Activated CD4-positive, alpha-beta T cell treated with anti-CD3 and anti-CD28 coated beads, Interleukin-2, amount 50 U/mL, for 16 hours (primary cell): Measurements from ENCODE around the gene PMFBP1.

Experiments used
- DNase-seq: peaks from one replicate; pipeline ENCODE4 v3.0.0-alpha.2; 2020

The PMFBP1 gene

GRCh38 chr16:72129976-72130656 is 41.8 kb downstream of the PMFBP1 start:
- DNase-seq = no peak

GRCh38 chr16:72128701-72129100 is 43.3 kb downstream of the PMFBP1 start:
- DNase-seq = no peak

- DNase-seq = no peak
Observed at GRCh38 chr16:72126429-72126765, 45.6 kb downstream of the PMFBP1 start.

DNA sequence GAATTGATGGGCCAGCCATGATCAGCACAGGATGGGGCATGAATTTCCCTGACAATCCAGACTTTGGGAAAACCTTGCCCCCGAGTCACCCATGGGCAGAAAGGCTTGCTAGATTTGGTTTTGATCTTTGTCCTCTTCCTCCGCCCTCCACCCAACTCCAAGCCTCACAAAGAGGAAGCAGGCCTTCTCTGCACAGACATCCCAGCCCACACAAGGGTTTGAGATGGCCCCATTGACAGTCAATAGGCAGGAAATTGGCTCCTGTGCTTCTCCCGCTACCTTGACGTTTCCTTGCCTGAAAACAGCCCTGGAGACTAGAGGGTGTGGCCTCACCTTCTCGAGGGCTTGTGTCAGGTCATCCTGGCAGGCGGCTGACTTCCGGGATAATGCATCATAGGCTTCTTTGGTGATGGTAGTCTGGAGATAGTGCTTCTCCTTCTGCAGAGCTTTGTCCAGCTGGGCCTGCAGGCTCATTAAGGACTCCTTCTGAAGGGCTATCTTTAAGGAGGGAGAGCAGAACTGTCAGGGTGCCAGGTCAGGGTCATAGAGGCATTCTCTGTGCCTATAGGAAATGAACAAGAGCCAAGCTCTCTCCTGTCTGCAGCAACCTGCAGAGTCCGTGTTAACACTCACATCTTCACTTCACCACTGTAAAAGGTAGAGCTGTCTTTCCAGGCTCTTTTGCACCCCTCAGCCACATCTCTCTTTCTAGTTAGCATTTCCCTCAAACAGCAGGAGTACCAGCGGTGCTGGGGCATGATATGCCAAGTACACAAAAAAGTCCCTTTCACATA is 46.1 kb downstream of the PMFBP1 start:
- DNase-seq = no peak

DNA sequence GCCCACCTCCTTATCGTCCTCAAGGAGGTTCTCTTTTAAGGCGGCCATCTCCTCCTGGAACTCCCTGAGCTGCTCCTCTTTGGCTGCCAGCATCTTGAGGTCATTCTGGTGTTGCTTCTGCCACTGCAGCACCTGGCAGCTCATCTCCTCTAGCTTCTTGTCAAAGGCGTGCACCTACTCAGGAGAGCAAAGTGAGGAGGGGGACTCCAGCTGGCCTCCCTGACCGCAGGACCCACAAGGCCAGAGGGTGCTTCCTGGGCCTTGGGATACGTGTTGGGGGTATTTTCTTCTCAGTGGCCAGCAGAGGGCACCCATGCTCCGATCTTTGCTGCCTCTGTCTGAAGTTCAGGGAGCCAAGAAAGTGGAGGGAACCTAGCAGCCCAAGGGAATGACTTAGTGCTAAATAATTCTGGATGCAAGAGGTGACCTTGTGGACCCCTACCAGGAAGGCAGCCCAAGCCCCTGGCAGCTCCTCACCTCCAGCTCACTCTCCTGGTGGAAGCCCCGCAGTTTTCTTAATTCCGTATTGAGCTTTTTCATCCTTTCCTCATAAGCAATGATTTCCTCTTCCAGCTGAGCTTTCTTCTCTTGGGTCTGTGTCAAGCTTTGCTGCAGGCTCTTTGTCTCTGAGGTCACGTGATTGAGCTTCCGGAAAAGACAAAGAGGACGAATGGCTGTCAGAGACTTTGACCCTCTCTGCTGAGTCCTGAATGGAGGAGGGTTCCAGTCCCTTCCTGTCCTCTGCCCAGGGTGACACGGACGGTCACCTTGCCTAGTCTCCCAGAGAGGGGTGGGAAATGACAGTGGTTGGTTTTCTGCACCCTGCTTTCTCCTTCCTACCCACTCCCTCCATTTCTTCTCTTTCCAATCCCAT is 47.0 kb downstream of the PMFBP1 start:
- peak; percentile 66 for DNase-seq

DNA sequence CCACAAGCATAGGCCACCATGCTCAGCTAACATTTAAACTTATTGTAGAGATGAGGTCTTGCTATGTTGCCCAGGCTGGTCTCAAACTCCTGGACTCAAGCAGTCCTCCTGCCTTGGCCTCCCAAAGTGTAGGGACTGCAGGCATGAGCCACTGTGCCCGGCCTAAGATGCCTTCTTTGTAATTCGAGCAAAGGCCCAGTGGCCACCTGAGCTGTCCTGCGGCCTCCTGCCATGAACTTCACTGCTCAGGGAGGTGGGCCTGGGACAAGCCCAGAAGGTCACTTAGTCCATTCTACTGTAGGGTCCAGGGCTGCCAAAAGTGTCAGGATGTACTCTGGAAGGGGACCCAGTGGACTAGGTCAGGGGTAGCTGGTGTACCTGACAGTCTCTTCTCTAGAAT is 47.8 kb downstream of the PMFBP1 start:
- no peak for DNase-seq

DNA sequence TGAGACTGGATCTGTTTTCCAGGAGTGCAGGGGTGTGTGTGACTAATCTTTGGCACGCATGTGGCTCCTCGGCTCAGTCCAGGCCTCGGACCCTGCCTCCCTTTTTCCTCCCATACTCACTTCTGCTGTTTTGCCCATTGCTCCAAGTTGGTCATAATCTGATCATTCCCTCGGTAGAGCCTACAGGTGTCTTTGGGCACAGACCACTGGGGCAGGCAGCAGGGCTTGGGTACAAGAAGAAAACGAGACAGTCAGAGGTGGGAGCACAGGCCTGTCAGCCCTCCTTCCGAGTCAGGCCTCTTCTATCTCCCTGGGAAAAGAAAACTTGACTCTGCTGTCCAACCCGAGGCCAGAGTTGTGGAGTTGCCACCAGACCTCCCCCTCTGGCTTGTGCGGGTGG is 48.5 kb downstream of the PMFBP1 start:
- DNase-seq = no peak

DNA sequence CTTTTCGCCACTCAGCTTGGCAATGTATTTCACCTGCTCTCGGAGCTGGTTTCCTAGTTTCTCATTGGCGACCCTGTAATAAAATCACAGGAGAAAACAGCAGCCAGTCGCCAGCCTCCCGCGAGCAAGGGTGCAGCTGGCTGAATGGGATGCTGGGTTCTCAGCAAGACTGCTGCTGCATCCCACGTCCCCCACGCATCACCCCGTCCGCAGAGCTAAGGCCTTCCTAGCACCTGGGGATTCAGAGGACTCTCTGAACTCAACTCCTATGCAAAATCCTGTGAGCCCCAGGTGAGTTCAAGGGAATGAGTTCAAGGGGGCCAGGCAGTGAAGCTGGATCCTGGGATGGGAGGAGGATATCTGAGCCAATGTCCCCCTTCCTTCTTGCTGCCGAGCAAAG is 49.0 kb downstream of the PMFBP1 start:
- no peak for DNase-seq

DNA sequence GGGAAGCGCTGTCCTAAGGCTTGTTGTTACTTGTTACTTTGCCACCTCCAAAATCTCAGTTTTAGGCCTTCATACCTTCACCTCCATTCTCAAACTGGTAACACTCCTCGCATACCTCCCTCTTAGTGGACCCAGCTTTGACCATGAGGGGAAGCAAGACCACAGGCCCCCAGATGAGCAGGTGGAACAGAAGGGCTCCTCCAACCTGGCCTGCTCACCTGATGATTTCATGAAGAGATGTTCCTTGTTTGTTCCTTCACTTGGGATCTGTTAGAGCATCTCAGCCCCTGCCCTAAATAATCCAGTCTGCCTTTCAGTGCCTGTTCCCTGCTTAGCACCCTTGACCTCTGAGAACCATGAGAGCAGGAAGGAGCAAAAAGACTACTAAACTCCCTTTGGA is 49.6 kb downstream of the PMFBP1 start:
- DNase-seq = no peak

- no peak for DNase-seq
Observed at GRCh38 chr16:72120026-72120425, 51.9 kb downstream of the PMFBP1 start.

DNA sequence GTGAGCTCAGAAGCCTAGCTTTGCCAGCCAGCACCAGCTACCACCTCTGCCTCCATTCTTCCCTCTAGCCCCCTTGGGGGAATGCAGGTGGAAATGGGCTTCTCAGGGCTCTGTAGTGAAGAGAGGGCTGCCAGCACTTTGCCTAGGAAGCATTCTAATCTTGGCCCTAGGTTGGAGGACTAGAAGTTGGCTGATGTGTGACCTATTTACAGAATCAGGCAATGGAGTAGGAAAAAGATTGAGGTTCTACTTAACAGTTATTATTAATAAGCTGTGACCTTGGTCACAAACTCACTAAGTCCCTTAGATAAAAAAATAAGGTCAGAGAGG is 58.4 kb downstream of the PMFBP1 start:
- DNase-seq = no peak

- no peak for DNase-seq
Observed at GRCh38 chr16:72112906-72113615, 58.9 kb downstream of the PMFBP1 start.

GRCh38 chr16:72112452-72112792 is 59.5 kb downstream of the PMFBP1 start:
- DNase-seq = no peak

DNA sequence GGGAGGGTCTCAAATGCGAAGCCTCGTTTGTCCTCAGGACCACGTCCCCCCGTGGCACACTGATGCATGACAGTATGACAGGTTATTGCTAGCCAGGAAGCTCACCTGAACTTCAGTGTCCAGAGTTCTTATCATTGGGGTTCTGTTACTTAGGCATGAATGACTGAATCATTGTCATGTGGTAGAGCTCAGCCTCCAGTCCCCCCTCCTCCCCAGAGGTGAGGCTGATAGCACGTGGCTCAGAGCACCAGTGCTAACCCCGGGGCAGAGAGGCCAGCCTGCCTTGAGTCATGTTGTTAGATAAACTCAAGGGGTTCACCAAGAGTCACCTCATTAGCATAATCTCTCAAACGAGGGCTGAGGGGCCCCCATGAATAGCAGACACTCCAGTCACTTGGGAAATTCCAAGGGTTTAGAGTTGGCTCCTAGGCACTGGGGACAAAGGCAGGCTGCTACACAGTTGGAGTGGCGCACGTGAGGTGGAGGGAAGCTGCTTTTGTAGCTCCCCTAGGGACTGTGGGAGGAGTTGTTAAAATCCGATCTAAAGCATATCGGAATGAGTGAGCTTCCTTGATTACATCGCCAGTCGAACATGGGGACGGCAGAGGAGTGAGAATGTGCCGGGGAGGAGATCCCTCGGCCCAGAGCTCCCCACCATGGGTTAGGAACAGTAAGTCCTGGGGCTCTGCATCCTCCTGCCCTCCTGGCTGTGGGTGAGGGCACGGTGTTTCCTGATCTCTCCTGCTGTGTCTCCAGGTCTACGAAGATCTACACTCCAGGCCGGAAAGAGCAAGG is 60.1 kb downstream of the PMFBP1 start:
- no peak for DNase-seq

DNA sequence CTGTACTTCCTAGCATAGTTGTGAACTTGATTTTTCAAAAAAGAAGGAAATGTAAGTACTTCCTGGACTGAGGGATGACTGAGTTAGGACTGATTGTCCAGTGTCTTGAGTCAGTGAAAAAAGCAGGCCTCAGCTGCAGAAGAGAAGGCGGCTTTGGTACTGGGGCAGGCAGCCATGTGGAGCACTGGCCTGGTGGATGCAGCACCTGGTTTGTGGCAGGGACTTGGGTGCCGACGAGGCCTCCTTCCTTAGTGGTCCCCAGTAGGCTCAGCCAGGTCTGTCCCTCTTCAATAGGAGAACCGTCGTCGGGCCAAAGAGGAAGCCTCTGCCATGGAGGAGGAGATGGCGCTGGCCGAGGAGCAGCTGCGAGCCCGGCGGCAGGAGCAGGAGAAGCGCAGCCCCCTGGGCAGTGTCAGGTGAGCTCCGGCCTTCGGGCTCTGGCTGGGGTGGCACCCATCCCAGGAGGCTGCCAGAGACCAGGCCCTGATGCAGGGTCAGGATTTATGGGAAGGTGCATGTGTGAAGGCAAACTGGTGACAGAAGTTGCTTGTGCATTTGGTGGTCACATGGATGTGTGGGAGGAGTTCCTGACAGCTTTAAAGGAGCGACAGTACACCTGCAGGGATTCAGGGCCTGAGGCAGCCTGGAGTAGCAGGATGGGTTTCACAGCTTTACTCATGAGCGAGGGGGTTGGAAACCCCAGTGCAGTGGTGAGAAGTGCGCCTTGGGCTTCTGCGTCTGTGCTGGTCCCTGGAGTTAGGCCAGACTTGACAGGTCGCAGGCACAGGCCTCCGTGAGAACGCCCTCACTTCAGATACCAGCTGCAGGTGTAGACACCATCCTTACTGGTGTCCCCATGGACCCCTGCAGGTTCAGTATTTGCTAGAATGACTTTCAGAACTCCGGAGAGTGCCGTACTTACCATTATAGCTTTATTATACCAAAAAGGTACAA is 61.0 kb downstream of the PMFBP1 start:
- no peak for DNase-seq

DNA sequence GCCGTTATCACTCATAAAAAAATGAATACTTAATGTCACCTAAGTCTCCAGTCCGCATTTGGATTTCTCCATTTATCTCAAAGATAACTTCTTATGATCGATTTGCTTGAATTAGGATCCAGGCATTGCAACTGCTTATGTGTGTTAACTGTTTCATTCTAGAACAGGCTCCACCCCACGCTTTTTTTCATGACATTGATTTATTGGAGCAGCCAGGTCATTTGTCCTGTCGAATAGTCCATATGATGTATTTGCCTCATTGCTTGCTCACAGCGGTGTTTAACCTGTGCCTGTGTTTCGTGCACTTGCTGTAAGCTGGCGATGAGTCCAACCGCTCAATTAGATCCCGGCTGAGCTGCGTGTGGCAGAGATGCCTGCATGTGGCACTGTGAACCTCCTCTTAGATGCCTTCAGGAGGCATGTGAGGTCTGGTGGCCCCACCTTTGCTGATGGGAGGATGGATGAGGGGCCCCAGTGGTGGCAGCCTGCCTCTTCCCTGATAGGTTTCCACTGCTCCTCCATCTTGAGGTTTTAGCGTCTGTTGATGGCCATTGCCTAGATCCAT is 61.9 kb downstream of the PMFBP1 start:
- no peak for DNase-seq

DNA sequence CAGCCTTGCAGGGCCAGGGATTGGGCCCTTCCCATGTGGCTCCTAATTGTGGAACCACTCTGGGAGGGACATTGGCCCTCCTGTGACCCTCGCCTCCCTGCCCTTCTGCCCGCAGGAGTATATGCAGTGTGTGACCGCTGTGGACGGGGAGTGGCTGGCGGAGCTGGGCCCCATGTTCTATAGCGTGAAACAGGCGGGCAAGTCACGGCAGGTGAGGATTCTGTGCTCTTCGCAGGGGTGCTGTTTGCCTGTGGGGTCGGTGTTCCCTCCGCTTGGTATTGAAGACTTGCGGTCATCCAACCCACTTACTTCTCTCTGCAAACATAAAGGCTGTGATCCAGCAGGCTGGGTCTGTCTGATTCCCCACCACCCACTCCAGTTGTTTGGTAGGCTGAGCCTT is 62.7 kb downstream of the PMFBP1 start:
- DNase-seq = no peak

- no peak for DNase-seq
Observed at GRCh38 chr16:72108353-72109102, 63.4 kb downstream of the PMFBP1 start.

GRCh38 chr16:72107371-72107770 is 64.6 kb downstream of the PMFBP1 start:
- DNase-seq = no peak

GRCh38 chr16:72105978-72106377 is 66.0 kb downstream of the PMFBP1 start:
- DNase-seq = no peak
